HEK293 (cell line): ENCODE data around the gene FAM210A.
A peak's percentile ranks its signal among the peaks of the same experiment; 100 is the strongest.

Experiments used
- CTCF ChIA-PET: fragments of 350-600 bp; formaldehyde crosslinking; extraction: SDS; loops from one replicate; lab custom pipeline; 2021; ENCODE audit warnings: antibody characterized with exemption; lab: Yijun Ruan, JAX
- POLR2A ChIA-PET: fragments of 300-600 bp; formaldehyde crosslinking; extraction: SDS; loops from one replicate; lab custom pipeline; 2020; ENCODE audit warnings: antibody characterized with exemption, inconsistent platforms; lab: Yijun Ruan, JAX
- H3K27ac ChIP-seq: fragments of 200-500 bp; sonication (Bioruptor generic); 2 replicates; pipeline ENCODE4 v1.5.1; 2014; ENCODE audit warnings: low read depth, low read length, control low read depth, inconsistent platforms; ENCODE audit errors: extremely low read depth
- H3K36me3 ChIP-seq, 2 experiments: fragments of 200-500 bp in 1 of 2; sonication (Bioruptor generic) in 1 of 2; 1 replicate in 1 of 2; 2 replicates in 1 of 2; pipeline ENCODE4 v1.5.1; 2014 to 2017; ENCODE audit warnings: inconsistent platforms in 2 of 2, low read length in 2 of 2; ENCODE audit not compliant: control insufficient read depth in 2 of 2, insufficient read depth in 1 of 2
- H3K4me1 ChIP-seq: fragments of 200-500 bp; sonication (Bioruptor generic); 2 replicates; pipeline ENCODE4 v1.5.1; 2014; ENCODE audit warnings: mild to moderate bottlenecking, low read length, inconsistent platforms; ENCODE audit not compliant: control insufficient read depth, insufficient read depth
- H3K4me3 ChIP-seq: 2 replicates; pipeline ENCODE4 v1.5.1; 2011; ENCODE audit warnings: low read depth, mild to moderate bottlenecking, control low read depth, low read length, moderate library complexity
- H3K9me3 ChIP-seq: fragments of 200-500 bp; sonication (Bioruptor generic); 2 replicates; pipeline ENCODE4 v1.5.1; 2014; ENCODE audit warnings: low read depth, low read length, inconsistent platforms; ENCODE audit not compliant: control insufficient read depth, insufficient read depth
- EGR2 ChIP-seq: fragments of 450-650 bp; formaldehyde crosslinking; IDR thresholded peaks from 2 replicates; pipeline ENCODE4 v1.5.1; 2016; ENCODE audit warnings: low read depth, missing biosample characterization, missing genetic modification characterization
- SETDB1 ChIP-seq: IDR thresholded peaks from one replicate; pipeline ENCODE4 v1.6.1; 2017; ENCODE audit warnings: mild to moderate bottlenecking, low read length, moderate library complexity, mixed read lengths; ENCODE audit not compliant: insufficient read length
- TCF7L2 ChIP-seq: IDR thresholded peaks from 2 replicates; pipeline ENCODE4 v1.6.1; 2011; ENCODE audit warnings: low read depth, mild to moderate bottlenecking, inconsistent platforms, low read length, moderate library complexity, borderline replicate concordance
- YY1 ChIP-seq: fragments of 450-650 bp; formaldehyde crosslinking; IDR thresholded peaks from 2 replicates; pipeline ENCODE4 v1.5.1; 2018; ENCODE audit warnings: missing biosample characterization, missing genetic modification characterization
- ZNF174 ChIP-seq: fragments of 450-650 bp; formaldehyde crosslinking; IDR thresholded peaks from 2 replicates; pipeline ENCODE4 v1.5.0; 2017; ENCODE audit warnings: missing biosample characterization, mild to moderate bottlenecking, missing genetic modification characterization
- ZNF19 ChIP-seq: fragments of 450-650 bp; formaldehyde crosslinking; IDR thresholded peaks from 2 replicates; pipeline ENCODE4; 2016; ENCODE audit warnings: missing biosample characterization, missing genetic modification characterization, low read depth
- ZNF274 ChIP-seq, 2 experiments: fragments of 200-500 bp in 1 of 2; fragments of 450-650 bp in 1 of 2; sonication (Bioruptor generic) in 1 of 2; formaldehyde crosslinking in 1 of 2; IDR thresholded peaks; 2 replicates each; pipeline versions ENCODE4 v1.5.1 to v1.6.1; 2014 to 2016; ENCODE audit warnings: borderline replicate concordance in 1 of 2, inconsistent platforms in 1 of 2, low read length in 1 of 2, missing biosample characterization in 1 of 2, missing genetic modification characterization in 1 of 2
- ZNF311 ChIP-seq: fragments of 450-650 bp; formaldehyde crosslinking; IDR thresholded peaks from 2 replicates; pipeline ENCODE4 v1.5.1; 2017; ENCODE audit warnings: missing biosample characterization, missing genetic modification characterization, borderline replicate concordance
- ZNF398 ChIP-seq: fragments of 450-650 bp; formaldehyde crosslinking; IDR thresholded peaks from 2 replicates; pipeline ENCODE4 v1.5.1; 2017; ENCODE audit warnings: missing biosample characterization, missing genetic modification characterization
- ZNF518A ChIP-seq: fragments of 450-650 bp; formaldehyde crosslinking; conservative IDR thresholded peaks from 2 replicates; pipeline ENCODE4 v1.5.1; 2016; ENCODE audit warnings: low read depth, missing biosample characterization, missing genetic modification characterization
- ZNF544 ChIP-seq: fragments of 450-650 bp; formaldehyde crosslinking; IDR thresholded peaks from 2 replicates; pipeline ENCODE4 v1.5.0; 2017; ENCODE audit warnings: missing biosample characterization, missing genetic modification characterization
- ZNF707 ChIP-seq: fragments of 450-650 bp; formaldehyde crosslinking; IDR thresholded peaks from 2 replicates; pipeline ENCODE4 v1.5.1; 2016; ENCODE audit warnings: missing biosample characterization, missing genetic modification characterization
- ZNF843 ChIP-seq: fragments of 450-650 bp; formaldehyde crosslinking; IDR thresholded peaks from 2 replicates; pipeline ENCODE4 v1.5.1; 2016; ENCODE audit warnings: missing biosample characterization, missing genetic modification characterization
- ZSCAN23 ChIP-seq: fragments of 450-650 bp; formaldehyde crosslinking; IDR thresholded peaks from 2 replicates; pipeline ENCODE4 v1.5.1; 2016; ENCODE audit warnings: missing biosample characterization, missing genetic modification characterization
- TF ChIP-seq, protein P1 (sequence below): fragments of 450-650 bp; formaldehyde crosslinking; IDR thresholded peaks from 2 replicates; pipeline ENCODE4 v1.5.1; 2016; ENCODE audit warnings: missing biosample characterization, missing genetic modification characterization
- TF ChIP-seq, protein P2 (sequence below): fragments of 450-650 bp; formaldehyde crosslinking; IDR thresholded peaks from 2 replicates; pipeline ENCODE4; 2016; ENCODE audit warnings: missing biosample characterization, missing genetic modification characterization

The FAM210A gene

DNA sequence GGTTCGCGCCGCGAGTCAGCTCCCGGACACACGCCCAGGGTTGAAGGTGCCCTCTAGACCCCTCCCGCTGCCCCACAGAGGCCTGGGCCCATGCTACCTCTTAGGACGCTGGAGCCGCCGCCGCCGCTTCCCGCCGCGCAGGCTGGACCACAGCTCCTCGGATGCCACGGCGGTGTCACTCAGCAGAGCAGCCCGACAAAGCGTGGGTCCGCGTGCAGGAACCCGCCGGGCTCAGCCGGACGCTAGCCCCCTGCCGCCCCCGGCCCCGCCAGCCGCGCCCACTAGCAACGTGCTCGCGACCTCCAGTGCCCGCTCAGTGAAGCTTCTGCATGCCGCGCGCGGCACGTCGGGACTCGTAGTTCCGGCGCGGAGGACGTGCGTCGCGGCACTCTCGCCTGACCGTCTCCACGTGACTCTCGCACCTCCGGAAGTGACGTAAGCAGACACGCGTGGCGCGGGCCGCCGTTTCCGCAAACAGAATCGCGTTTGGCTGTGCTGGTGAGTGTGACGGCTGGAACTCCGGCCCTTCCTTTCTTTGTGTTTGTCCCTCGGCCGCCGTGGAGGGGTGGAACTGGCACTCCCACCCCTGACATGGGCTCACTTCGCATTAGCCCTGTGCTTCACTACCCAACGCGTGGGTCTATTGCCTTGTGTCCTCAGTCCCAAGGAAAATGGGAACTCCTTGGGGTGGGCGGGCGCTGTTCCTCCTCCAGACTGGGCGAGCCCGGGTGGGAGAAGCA lies at the start of gene FAM210A, which contains the start of gene RNMT (continued):
- TF ChIP-seq, protein P1, sequence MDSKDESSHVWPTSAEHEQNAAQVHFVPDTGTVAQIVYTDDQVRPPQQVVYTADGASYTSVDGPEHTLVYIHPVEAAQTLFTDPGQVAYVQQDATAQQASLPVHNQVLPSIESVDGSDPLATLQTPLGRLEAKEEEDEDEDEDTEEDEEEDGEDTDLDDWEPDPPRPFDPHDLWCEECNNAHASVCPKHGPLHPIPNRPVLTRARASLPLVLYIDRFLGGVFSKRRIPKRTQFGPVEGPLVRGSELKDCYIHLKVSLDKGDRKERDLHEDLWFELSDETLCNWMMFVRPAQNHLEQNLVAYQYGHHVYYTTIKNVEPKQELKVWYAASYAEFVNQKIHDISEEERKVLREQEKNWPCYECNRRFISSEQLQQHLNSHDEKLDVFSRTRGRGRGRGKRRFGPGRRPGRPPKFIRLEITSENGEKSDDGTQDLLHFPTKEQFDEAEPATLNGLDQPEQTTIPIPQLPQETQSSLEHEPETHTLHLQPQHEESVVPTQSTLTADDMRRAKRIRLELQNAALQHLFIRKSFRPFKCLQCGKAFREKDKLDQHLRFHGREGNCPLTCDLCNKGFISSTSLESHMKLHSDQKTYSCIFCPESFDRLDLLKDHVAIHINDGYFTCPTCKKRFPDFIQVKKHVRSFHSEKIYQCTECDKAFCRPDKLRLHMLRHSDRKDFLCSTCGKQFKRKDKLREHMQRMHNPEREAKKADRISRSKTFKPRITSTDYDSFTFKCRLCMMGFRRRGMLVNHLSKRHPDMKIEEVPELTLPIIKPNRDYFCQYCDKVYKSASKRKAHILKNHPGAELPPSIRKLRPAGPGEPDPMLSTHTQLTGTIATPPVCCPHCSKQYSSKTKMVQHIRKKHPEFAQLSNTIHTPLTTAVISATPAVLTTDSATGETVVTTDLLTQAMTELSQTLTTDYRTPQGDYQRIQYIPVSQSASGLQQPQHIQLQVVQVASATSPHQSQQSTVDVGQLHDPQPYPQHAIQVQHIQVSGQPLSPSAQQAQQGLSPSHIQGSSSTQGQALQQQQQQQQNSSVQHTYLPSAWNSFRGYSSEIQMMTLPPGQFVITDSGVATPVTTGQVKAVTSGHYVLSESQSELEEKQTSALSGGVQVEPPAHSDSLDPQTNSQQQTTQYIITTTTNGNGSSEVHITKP (tag by site-specific recombination), result peak; percentile 63
- TF ChIP-seq ZNF398 (tag by site-specific recombination), result peak; percentile 16; the same call in 1 of the 2 replicates
- TF ChIP-seq ZNF311, result no peak
- peak; percentile 75 for TF ChIP-seq EGR2 (tag by site-specific recombination)
- no peak for TF ChIP-seq ZNF174 (tag by site-specific recombination)
- TF ChIP-seq, protein P2, sequence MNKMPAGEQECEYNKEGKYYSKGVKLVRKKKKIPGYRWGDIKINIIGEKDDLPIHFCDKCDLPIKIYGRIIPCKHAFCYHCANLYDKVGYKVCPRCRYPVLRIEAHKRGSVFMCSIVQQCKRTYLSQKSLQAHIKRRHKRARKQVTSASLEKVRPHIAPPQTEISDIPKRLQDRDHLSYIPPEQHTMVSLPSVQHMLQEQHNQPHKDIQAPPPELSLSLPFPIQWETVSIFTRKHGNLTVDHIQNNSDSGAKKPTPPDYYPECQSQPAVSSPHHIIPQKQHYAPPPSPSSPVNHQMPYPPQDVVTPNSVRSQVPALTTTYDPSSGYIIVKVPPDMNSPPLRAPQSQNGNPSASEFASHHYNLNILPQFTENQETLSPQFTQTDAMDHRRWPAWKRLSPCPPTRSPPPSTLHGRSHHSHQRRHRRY (tag by site-specific recombination), result no peak
- no peak for TF ChIP-seq ZSCAN23 (tag by site-specific recombination)
- TF ChIP-seq ZNF707 (tag by site-specific recombination), result no peak
- no peak for TF ChIP-seq ZNF19 (tag by site-specific recombination)
- TF ChIP-seq YY1 (tag by site-specific recombination), result no peak; the same call in 1 of the 2 replicates
- TF ChIP-seq SETDB1, result no peak
- peak; percentile 60; the same call in 1 of the 2 replicates for TF ChIP-seq ZNF843 (tag by site-specific recombination)
- peak; percentile 78 for TF ChIP-seq ZNF518A (tag by site-specific recombination)
- no peak for TF ChIP-seq TCF7L2

- Histone ChIP-seq H3K9me3 (no peaks in the 10 kb centered on the region), H3K4me1 (no peaks in the 10 kb centered on the region), H3K36me3 (no peaks in the 10 kb centered on the region), H3K4me3 (no peak overlapping the region), H3K27ac (no peak overlapping the region)
- ChIA-PET POLR2A (no interaction called here), CTCF (no interaction called here)
- TF ChIP-seq, protein P1 (tag by site-specific recombination), result no peak
- TF ChIP-seq ZNF544 (no peak), ZNF274 (IDR thresholded peaks at IDR 0.05; ENCODE audit: low read length) (no peak), ZNF274 (tag by site-specific recombination; IDR thresholded peaks at IDR 0.05; ENCODE audit: borderline replicate concordance) (no peak)
These were observed 48.7 kb upstream of the FAM210A start for GRCh38 chr18:13775058-13775457.
